Mesenchymal stem cell (in vitro differentiated cells and primary cell): ENCODE results near the gene KLHL11.
A peak's percentile ranks its signal among the peaks of the same experiment; 100 is the strongest.
"Not testable (repeated sequence)": the region's sequence is repeated elsewhere in the genome, so short reads cannot be mapped to it uniquely, and the experiment has no call there.

Experiments used
- DNase-seq: peaks from one replicate; pipeline ENCODE4 v3.0.0-alpha.2; 2013
- H2AFZ ChIP-seq: one replicate; pipeline ENCODE4 v1.6.1; 2013; ENCODE audit warnings: low read depth, mild to moderate bottlenecking, control low read depth, inconsistent platforms, low read length, moderate library complexity
- H2AK5ac ChIP-seq: 2 replicates; pipeline ENCODE4 v1.6.1; 2013; ENCODE audit warnings: low read length, moderate library complexity, mild to moderate bottlenecking, inconsistent platforms; ENCODE audit not compliant: severe bottlenecking
- H2BK120ac ChIP-seq: one replicate; pipeline ENCODE4 v1.6.1; 2013; ENCODE audit warnings: low read depth, mild to moderate bottlenecking, inconsistent platforms, low read length, moderate library complexity
- H2BK12ac ChIP-seq, 2 experiments: one replicate each; pipeline ENCODE4 v1.6.1; 2013; ENCODE audit warnings: inconsistent platforms in 2 of 2, low read length in 2 of 2, mild to moderate bottlenecking in 2 of 2, moderate library complexity in 2 of 2, control low read depth in 1 of 2
- H2BK15ac ChIP-seq: one replicate; pipeline ENCODE4 v1.6.1; 2013; ENCODE audit warnings: mild to moderate bottlenecking, low read depth, inconsistent platforms; ENCODE audit not compliant: poor library complexity, severe bottlenecking
- H2BK5ac ChIP-seq: 2 replicates; pipeline ENCODE4 v1.6.1; 2013; ENCODE audit warnings: low read depth, mild to moderate bottlenecking, low read length, control low read depth, inconsistent platforms; ENCODE audit not compliant: poor library complexity, severe bottlenecking
- H3K14ac ChIP-seq, 2 experiments: one replicate each; pipeline ENCODE4 v1.6.1; 2013; ENCODE audit warnings: inconsistent platforms in 2 of 2, low read length in 2 of 2, control low read depth in 1 of 2, mild to moderate bottlenecking in 1 of 2, moderate library complexity in 1 of 2
- H3K18ac ChIP-seq, 2 experiments: one replicate each; pipeline ENCODE4 v1.6.1; 2013; ENCODE audit warnings: inconsistent platforms in 2 of 2, low read length in 2 of 2, control low read depth in 1 of 2, low read depth in 1 of 2, mild to moderate bottlenecking in 1 of 2
- H3K23ac ChIP-seq, 2 experiments: one replicate each; pipeline ENCODE4 v1.6.1; 2013; ENCODE audit warnings: inconsistent platforms in 2 of 2, low read length in 2 of 2, mild to moderate bottlenecking in 2 of 2, moderate library complexity in 2 of 2, control low read depth in 1 of 2
- H3K27ac ChIP-seq: 2 replicates; pipeline ENCODE4 v1.5.1; 2013; ENCODE audit warnings: mild to moderate bottlenecking, moderate library complexity, low read length, control low read depth, inconsistent platforms; ENCODE audit not compliant: poor library complexity, severe bottlenecking
- H3K27me3 ChIP-seq, 2 experiments: 2 replicates each; pipeline versions ENCODE4 v1.6.1 to v1.7.0; 2013; ENCODE audit warnings: low read length in 2 of 2, mild to moderate bottlenecking in 2 of 2, moderate library complexity in 2 of 2, control low read depth in 1 of 2, inconsistent platforms in 1 of 2; ENCODE audit not compliant: control insufficient read depth in 1 of 2, insufficient read depth in 1 of 2
- H3K36me3 ChIP-seq, 2 experiments: 2 replicates each; pipeline versions ENCODE4 v1.6.1 to v1.7.0; 2013; ENCODE audit warnings: low read length in 2 of 2, control low read depth in 1 of 2, inconsistent platforms in 1 of 2, low read depth in 1 of 2, mild to moderate bottlenecking in 1 of 2; ENCODE audit not compliant: insufficient read depth in 2 of 2, control insufficient read depth in 1 of 2
- H3K4ac ChIP-seq, 2 experiments: one replicate each; pipeline ENCODE4 v1.6.1; 2013; ENCODE audit warnings: inconsistent platforms in 2 of 2, low read length in 2 of 2, mild to moderate bottlenecking in 2 of 2, moderate library complexity in 2 of 2, control low read depth in 1 of 2, low read depth in 1 of 2
- H3K4me1 ChIP-seq: 2 replicates; pipeline ENCODE4 v1.6.1; 2013; ENCODE audit warnings: low read depth, low read length, control low read depth; ENCODE audit not compliant: control insufficient read depth, insufficient read depth
- H3K4me2 ChIP-seq: 2 replicates; pipeline ENCODE4 v1.6.1; 2013; ENCODE audit warnings: low read length, mild to moderate bottlenecking, inconsistent platforms; ENCODE audit not compliant: poor library complexity, severe bottlenecking
- H3K4me3 ChIP-seq, 2 experiments: 2 replicates each; pipeline versions ENCODE4 v1.5.1 to v1.7.0; 2013; ENCODE audit warnings: low read length in 2 of 2, mild to moderate bottlenecking in 2 of 2, control low read depth in 1 of 2, low read depth in 1 of 2; ENCODE audit not compliant: insufficient read depth in 1 of 2
- H3K79me1 ChIP-seq: replicated peaks from 2 replicates; pipeline ENCODE4 v1.6.1; 2013; ENCODE audit warnings: mild to moderate bottlenecking, control low read depth, low read length, inconsistent platforms; ENCODE audit not compliant: poor library complexity, severe bottlenecking
- H3K9ac ChIP-seq: 2 replicates; pipeline ENCODE4 v1.7.0; 2013; ENCODE audit warnings: mild to moderate bottlenecking, low read length, moderate library complexity
- H3K9me3 ChIP-seq: 2 replicates; pipeline ENCODE4 v1.7.0; 2013; ENCODE audit warnings: mild to moderate bottlenecking, low read length; ENCODE audit not compliant: control insufficient read depth
- H4K8ac ChIP-seq: one replicate; pipeline ENCODE4 v1.6.1; 2013; ENCODE audit warnings: inconsistent platforms, mild to moderate bottlenecking, low read length, moderate library complexity
- H4K91ac ChIP-seq: one replicate; pipeline ENCODE4 v1.6.1; 2013; ENCODE audit warnings: mild to moderate bottlenecking, low read length, inconsistent platforms
- WGBS: methylation state at CpG from one replicate; pipeline ENCODE4 v1.1.7; 2013; ENCODE audit warnings: mixed read lengths; 5-methylcytosine and 5-hydroxymethylcytosine counted together

The KLHL11 gene

DNA sequence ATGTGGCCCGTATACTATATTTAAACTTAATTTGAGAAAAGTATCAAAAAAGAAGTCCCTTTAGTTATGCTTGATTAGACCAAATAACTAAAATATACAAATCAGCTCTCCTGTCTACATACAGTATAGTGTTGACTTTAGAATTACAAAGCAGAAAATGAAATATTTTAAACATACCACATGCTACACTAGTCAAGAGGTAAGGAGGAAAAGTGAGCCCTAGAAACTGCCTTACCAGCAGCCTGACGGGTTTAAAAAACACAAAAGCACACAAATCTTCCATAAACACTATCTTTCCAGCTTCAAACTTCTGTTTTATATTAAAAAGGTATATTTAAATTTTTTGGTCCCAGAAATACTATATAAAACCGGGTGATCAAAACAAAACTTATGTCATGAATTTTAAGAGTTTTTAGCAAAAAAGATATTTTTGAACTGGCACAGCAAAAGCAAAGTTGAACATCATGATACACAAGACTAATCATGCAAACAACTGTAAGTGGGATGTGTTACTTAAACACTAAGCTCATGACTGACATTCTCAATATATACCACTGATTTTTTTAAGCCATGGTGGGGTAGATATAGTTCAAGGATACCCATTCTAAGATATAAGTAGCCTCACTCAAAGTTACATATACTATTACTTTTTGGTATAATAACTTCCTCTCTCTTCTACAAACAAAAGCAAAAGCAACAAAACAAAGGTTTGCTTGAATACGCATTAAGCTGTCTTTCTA lies 15.8 kb downstream of the KLHL11 start:
- Histone ChIP-seq H3K4me3 (no peak overlapping the region), H4K91ac (no peak overlapping the region), H3K36me3 (peaks cover 16 to 20% of the 10 kb centered on the region in 2 experiments), H3K4me1 (no peaks in the 10 kb centered on the region), H4K8ac (no peak overlapping the region), H3K14ac (no peak overlapping the region), H3K4ac (no peak overlapping the region), H2BK120ac (no peak overlapping the region), H3K27me3 (no peaks in the 10 kb centered on the region), H2BK5ac (no peak overlapping the region), H2BK12ac (no peak overlapping the region), H3K9me3 (no peaks in the 10 kb centered on the region), H3K27ac (no peak overlapping the region), H3K23ac (no peak overlapping the region), H3K79me1 (peaks cover 30% of the 10 kb centered on the region), H3K18ac (no peak overlapping the region), H2AFZ (no peak overlapping the region), H3K9ac (peak overlapping the region; percentile 35), H2BK15ac (no peak overlapping the region), H2AK5ac (no peak overlapping the region), H3K4me2 (no peak overlapping the region)
- 94% methylated on average over 1 of the region's 4 CpGs for WGBS
- DNase-seq = no peak

DNA sequence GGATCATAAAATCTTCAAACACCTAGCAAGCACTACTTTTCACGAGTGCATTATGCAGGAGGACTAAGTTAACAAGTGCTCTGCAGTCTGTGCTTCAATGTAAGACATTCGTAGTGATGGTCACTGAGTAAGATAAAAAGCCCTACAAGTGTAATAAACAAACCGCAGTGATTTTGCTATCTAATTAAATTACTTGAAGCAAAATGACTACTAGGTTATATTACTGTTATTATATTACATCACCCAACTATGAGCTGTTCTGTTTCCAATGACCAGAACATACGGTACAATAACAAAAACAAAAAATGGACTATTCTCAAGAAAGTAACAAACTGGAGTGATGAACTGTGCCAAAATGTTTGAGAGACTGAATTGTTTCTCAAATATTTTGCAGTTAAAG lies 16.4 kb downstream of the KLHL11 start:
- H2AK5ac ChIP-seq = no peak overlapping the region
- WGBS = 100% methylated on average over 1 of the region's 4 CpGs

DNA sequence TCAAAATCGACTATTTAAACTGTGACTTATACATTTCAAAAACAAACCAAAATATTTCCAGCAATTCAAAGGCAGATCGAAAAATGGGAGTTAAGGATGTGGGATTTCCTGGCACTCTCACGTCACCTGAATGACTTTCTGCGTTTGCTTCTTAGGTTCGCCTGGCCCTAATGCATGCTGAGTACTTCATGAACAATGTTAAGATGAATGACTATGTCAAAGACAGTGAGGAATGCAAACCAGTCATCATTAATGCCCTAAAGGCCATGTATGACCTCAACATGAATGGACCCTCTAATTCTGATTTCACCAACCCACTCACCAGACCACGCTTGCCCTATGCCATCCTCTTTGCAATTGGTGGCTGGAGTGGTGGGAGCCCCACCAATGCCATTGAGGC lies 20.3 kb downstream of the KLHL11 start:
- H4K8ac ChIP-seq = no peak overlapping the region
- no peak overlapping the region for H3K14ac ChIP-seq
- DNase-seq = no peak
- H3K9me3 ChIP-seq = no peaks in the 10 kb centered on the region
- H4K91ac ChIP-seq = no peak overlapping the region
- H3K27ac ChIP-seq = no peak overlapping the region
- 95% methylated on average over 5 of the region's 6 CpGs for WGBS
- H3K18ac ChIP-seq = no peak overlapping the region
- no peak overlapping the region for H2BK5ac ChIP-seq
- no peak overlapping the region for H2AK5ac ChIP-seq
- no peak overlapping the region for H3K4ac ChIP-seq
- H3K4me3 ChIP-seq = no peak overlapping the region
- no peak overlapping the region for H3K23ac ChIP-seq
- H2AFZ ChIP-seq = no peak overlapping the region
- no peaks in the 10 kb centered on the region for H3K27me3 ChIP-seq
- no peak overlapping the region for H2BK120ac ChIP-seq
- no peak overlapping the region for H2BK12ac ChIP-seq
- no peak overlapping the region for H2BK15ac ChIP-seq
- no peak overlapping the region for H3K4me2 ChIP-seq
- no peak overlapping the region for H3K9ac ChIP-seq
- H3K4me1 ChIP-seq = no peaks in the 10 kb centered on the region
- H3K79me1 ChIP-seq = peaks cover 11% of the 10 kb centered on the region
- peaks cover 0 to 4% of the 10 kb centered on the region in 2 experiments for H3K36me3 ChIP-seq

More for the DNA sequence above, 16.4 kb downstream of the KLHL11 start:
- Histone ChIP-seq H3K9me3 (no peaks in the 10 kb centered on the region), H3K27me3 (no peaks in the 10 kb centered on the region), H3K79me1 (peaks cover 26% of the 10 kb centered on the region), H3K18ac (no peak overlapping the region), H3K4me3 (no peak overlapping the region), H4K91ac (no peak overlapping the region), H3K27ac (no peak overlapping the region), H3K4me2 (no peak overlapping the region), H3K4ac (no peak overlapping the region), H3K14ac (no peak overlapping the region), H3K9ac (peak overlapping the region; percentile 35), H2AFZ (no peak overlapping the region), H2BK12ac (no peak overlapping the region), H4K8ac (no peak overlapping the region), H3K23ac (no peak overlapping the region), H2BK15ac (no peak overlapping the region), H2BK5ac (no peak overlapping the region), H3K36me3 (peaks cover 13% of the 10 kb centered on the region in 2 experiments), H2BK120ac (no peak overlapping the region), H3K4me1 (no peaks in the 10 kb centered on the region)
- DNase-seq = no peak

DNA sequence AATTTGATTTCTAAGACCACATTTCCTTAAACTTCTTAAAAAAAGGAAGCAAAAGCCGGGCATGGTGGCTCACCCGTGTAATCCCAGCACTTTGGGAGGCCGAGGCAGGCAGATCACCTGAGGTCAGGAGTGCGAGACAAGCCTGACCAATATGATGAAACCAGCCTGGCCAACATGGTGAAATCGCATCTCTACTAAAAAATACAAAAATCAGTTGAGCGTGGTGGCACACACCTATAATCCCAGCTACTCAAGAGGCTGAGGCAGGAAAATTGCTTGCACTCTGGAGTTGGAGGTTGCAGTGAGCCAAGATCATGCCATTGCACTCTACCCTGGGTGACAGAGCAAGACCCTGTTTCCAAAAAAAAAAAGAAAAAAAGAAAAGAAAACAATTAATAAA lies 24.4 kb downstream of the KLHL11 start:
- H3K36me3 ChIP-seq, H3K23ac ChIP-seq: not testable (repeated sequence)

More for the DNA sequence above, 24.4 kb downstream of the KLHL11 start:
- not testable (repeated sequence) for H3K9me3 ChIP-seq, H3K18ac ChIP-seq, H2BK12ac ChIP-seq, H2AK5ac ChIP-seq, H3K14ac ChIP-seq, H2BK5ac ChIP-seq, H3K4me1 ChIP-seq, H4K91ac ChIP-seq, H3K9ac ChIP-seq, H3K4ac ChIP-seq, H2BK15ac ChIP-seq, H3K4me2 ChIP-seq, H2AFZ ChIP-seq, H4K8ac ChIP-seq, H3K27ac ChIP-seq, H3K4me3 ChIP-seq, H3K27me3 ChIP-seq, H3K79me1 ChIP-seq, DNase-seq, H2BK120ac ChIP-seq
- WGBS = 90% methylated on average over 6 of the region's 6 CpGs
